DMS153 treated with DMSO at 0.1 percent for 48 hours (cell line): Measurements from ENCODE around the gene RHBDL3.
"Not testable (repeated sequence)": the region's sequence is repeated elsewhere in the genome, so short reads cannot be mapped to it uniquely, and the experiment has no call there.

Experiments
- DNase-seq: peaks from one replicate; lab custom pipeline; 2025; ENCODE audit not compliant: unreplicated experiment; lab: John Stamatoyannopoulos, UW

RHBDL3 gene

GRCh38 chr17:32289471-32290070 is 23.9 kb downstream of the RHBDL3 start:
- DNase-seq: no peak

DNA sequence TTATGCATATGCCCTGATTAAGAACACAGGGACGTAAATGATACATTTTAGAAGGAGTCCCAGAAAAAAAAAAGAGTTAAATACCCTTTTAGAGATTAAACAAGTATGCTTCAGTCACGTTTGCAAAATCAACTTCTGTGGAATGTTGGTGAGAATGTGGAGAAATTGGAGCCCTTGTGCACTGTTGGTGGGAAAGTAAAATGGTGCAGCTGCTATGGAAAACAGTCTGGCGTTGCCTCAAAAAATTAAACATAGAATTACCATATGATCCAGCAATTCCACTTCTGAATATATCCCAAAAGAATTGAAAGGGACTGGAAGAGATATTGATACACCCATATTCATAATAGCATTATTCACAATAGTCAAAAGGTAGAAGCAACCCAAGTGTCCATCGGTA is 26.5 kb downstream of the RHBDL3 start:
- no peak for DNase-seq

GRCh38 chr17:32297424-32297823 is 31.8 kb downstream of the RHBDL3 start:
- DNase-seq: no peak

- DNase-seq: no peak
These were observed 32.2 kb downstream of the RHBDL3 start for GRCh38 chr17:32297860-32298259.

- no peak for DNase-seq
These were observed 32.7 kb downstream of the RHBDL3 start for GRCh38 chr17:32298298-32298697.

DNA sequence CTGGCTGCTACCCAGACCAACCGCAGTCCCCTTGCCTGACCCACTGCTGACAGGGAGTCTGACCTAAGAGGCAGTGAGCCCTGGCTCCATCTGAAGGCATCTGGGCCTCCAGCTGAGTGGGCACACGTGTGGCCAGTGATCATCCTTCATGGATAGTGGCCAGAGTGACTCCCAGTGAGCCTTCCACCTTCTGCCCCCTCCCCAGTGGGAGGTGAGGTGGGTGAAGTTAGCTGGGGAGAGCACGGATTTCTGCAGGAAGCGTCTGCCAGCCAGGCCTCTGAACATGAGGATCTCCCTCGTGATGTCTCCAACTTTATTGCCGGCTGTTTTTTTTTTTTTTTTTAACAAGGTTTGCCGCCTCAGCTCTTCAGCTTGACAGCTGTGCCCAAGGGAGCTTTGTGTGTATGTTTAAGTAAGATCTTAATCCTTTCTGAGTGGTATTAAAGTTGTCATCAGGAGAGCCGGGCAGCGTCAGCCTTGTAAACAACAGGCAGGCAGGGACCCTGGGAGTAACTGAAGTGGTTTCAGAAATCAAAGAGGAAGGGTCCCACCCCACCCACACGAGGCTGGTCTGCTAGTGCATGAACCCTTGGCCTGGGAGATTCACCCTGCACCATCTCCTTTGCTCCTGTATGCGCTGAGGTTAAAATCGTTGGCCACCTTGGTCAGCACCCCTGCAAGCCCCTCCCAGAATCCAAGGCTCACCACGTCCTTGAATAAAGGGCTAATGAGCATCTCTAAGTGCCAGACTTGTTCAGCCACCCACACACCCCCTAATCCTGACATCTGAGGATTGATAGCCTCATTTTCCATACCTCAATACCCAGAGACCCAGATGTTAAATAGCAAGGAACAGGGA is 33.3 kb downstream of the RHBDL3 start:
- DNase-seq: no peak

DNA sequence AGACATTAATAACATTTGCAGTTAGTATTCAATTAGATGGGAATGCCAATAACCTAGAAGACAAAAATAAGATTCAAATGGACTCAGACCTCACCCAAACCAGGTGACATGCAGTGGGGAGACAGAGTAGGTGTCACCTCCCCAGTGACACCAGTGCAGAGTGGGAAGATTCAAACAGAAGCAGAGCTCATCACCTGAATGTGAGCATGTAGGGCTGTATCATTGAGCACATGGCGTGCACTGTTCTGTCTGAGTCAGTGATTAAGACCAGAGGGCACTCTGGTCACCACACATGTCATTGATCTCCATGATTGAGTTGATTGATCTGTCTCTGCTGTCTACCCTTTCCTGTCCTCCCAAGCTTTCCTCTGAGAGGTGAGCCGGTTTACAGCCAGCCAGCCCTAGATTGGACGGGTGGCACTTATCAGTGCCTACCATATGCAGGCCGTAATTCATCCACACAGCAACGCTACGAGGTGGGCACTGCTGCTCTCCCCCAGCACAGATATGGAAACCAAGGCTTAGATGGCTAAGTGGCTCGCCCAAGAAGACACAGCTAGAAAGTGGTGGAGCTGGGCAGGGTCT is 34.0 kb downstream of the RHBDL3 start:
- no peak for DNase-seq

GRCh38 chr17:32302037-32302436 is 36.4 kb downstream of the RHBDL3 start:
- DNase-seq: no peak

DNA sequence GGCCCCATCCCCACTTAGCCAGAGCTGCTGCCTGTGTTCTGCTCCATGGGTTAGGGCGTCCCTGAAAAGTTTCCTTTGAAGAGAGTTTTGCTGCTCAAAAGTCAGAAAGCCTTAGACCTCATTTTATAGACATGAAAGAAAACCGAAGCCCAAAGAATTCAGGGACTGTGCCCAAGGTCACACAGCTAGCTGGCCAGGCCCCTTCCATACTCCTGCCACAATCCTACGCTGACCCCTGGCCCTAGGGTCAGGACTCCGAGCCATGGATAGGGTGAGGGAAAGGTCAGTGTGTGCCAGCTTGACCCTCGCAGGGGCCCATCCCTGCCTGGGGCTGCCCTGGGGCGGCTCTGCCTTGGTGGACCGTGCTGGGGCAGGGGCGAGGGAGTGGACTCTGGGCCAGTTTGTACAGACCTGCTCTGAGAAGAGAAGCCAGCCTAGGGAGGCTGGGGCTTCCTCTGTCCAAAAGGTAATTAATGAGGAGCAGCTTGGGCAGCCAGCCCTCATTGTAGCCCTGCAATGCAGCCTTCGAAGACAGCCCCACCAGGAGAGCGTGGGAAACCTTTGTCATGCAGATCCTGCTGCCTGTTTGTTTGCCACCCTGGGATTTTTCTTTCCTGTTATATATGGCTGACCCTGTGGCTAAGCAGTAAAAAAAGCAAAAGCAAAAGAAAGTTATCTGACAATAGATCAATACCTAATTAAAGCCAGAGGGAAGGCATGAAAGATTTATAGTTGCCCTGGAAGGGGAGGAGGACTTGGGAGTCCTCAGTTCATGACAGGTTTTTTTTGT is 37.4 kb downstream of the RHBDL3 start:
- no peak for DNase-seq

DNA sequence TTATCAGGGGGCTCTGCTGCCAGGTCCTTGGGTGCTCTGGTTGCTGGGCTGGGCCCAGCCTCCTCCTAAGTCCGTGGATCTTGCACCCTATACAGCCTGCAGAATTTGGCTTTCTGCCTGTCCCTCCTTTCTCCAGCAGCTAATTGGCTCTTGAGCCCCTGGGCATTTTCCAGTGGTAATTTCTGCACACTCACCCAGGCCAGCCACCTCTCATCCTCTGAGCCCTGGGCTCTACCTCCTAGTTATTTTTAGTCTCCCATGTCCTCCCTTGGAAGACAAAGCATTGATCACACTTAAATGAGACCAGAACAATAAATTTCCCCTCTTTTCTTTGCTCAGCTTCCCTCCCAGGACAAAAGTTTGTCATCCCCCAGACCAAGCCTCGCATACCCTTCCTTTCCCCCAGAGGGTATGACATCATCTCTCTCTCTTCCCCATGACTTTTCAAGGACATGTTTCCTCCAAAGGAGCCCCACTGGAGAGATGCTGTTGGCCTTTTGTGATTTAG is 38.2 kb downstream of the RHBDL3 start:
- DNase-seq: no peak

DNA sequence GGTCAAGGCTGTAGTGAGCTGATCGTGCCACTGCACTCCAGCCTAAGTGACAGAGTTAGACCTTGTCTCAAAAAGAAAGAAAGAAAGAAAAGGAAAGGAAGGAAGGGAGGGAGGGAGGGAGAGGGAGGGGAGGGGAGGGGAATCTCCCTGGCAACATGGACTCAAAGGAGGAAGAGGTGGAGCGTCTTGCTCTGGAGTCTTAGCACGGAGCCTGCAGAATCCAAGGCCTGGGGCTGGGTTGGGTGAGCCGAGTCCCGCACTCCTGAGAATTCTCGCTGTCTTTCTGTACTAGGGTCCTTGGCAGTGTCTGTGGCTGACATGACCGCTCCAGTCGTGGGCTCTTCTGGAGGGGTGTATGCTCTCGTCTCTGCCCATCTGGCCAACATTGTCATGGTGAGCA is 39.4 kb downstream of the RHBDL3 start:
- no peak for DNase-seq

DNA sequence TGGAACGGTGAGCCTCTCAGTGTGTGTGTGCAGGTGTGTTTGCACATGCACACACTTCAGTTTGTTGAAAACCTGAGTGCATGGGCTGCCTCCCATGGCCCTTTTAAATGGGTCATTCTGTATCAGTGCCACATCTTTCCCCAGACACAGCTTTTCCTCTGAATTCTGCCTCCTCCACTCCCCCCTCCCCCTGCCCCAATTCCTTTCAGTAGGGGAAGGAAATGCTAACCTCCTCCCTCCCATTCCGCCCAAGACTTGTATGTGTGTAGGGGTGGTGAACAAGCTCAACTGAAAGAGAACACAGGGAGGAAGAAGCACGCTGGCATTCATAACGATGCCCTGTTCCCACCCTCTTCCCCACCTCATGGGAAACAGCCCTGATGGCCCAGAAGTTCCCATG is 42.0 kb downstream of the RHBDL3 start:
- DNase-seq: no peak

DNA sequence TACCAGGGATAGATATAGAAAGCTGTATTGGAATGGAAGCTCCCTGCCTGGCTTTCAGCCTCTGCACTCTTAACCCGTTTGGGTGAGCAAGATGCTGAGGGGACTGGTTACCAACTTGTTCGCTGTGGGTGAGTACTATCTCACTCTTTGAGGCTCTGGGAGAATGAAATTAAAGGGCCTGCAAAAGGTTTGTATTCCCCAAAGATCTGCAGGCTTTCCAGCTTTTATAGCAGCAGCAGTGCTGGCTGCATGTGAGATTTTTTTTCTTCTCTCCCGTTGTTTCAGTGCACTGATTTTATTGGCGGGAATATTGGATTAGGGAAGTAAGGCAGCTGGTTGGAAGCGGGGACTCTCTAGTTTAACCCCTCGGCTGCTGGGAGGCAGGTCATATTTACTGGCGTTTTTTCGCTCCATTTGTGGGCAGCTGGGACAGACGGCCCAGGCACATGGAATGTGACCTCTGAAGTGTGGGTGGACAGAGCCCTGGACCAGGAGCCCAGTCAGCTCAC is 45.5 kb downstream of the RHBDL3 start:
- DNase-seq: no peak

GRCh38 chr17:32314636-32315035 is 49.0 kb downstream of the RHBDL3 start:
- no peak for DNase-seq

DNA sequence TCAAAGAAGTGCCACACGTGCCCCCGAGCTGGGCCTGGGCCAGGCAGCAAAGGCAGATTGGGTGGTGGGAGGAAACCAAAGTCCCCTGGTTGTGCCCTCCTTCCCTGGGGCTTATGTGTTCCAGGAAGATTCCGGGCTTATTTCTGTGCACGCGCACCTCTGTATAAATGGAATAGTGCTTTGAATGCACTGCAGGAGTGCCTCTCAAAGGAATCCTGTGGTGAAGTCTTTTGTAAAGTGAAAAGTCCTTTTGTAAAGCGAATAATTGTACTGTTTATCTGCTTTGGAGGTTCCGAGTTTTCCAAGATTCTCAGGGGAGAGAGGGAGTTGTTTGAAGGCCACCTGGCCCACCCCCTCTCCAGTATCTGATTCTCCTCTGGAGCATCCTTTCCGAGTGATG is 49.5 kb downstream of the RHBDL3 start:
- no peak for DNase-seq

- not testable (repeated sequence) for DNase-seq
These were observed 51.0 kb downstream of the RHBDL3 start for GRCh38 chr17:32316653-32317052.

GRCh38 chr17:32317353-32317752 is 51.7 kb downstream of the RHBDL3 start:
- DNase-seq: no peak

DNA sequence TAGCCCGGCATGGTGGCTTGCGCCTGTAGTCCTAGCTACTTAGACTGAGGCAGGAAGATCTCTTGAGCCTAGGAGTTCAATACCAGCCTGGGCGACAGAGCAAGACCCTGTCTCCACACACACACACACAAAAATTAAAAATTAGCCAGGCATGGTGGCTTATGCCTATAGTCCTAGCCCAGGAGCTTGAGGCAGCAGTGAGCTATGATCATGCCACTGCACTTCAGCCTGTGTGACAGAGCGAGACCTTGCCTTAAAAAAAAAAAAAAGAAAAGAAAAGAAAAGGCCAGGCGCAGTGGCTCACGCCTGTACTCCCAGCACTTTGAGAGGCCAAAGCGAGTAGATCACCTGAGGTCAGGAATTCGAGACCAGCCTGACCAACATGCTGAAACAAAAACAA is 52.4 kb downstream of the RHBDL3 start:
- no peak for DNase-seq

DNA sequence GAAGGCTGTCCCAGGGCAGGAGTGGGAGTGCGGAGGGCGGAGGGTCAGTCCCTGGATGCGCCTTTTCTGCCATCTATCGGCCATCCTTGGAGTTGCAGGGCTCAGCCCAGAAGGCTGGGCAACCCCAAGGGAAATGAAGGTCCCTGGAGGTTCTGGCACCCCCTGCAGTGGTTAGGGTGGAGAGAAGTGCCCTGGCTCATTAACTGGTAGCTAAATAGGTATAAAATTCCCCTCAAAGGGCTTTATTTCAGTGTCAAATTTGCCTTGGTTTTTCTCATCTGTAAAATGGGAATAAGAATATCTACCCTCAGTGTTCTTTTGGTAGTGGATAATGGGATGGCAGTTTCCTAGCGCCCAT is 53.9 kb downstream of the RHBDL3 start:
- DNase-seq: no peak

GRCh38 chr17:32320080-32320479 is 54.4 kb downstream of the RHBDL3 start:
- not testable (repeated sequence) for DNase-seq

- no peak for DNase-seq
These were observed 55.2 kb downstream of the RHBDL3 start for GRCh38 chr17:32320847-32321246.
